AML-193 (cell line): Measurements from ENCODE around the gene ACMSD.

Experiments used
- DNase-seq, 2 experiments: peaks; one replicate each; lab custom pipeline; 2025; lab: John Stamatoyannopoulos, UW

ACMSD gene

DNA sequence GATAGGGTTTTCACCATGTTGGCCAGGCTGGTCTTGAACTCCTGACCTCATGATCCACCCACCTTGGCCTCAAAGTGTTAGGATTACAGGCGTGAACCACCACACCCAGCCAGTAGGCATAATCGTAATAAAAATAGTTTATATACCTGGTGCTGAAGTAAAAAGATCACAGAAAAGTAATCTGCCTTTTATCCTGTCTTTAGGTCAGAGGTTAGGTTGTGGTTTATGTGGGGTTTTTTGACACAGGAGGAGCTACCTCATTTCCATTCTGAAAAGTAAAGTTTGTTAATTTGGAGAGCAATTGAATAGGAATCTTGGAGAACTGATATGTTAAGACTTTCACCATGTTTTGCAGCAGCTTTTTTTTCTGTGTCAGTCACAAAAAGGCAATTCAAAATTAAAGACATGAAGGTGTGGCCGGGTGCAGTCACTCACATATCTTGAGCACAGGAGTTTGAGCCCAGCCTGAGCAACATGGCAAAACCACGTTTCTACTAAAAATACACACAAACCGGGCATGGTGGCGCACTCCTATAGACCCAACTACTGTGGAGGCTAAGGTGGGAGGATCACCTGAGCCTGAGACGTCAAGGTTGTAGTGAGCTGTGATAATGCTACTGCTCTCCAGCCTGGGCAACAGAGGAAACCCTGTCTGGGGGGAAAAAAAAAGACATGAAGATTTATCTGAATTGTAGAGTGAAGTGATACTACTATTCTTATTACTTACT is 111.7 kb downstream of the ACMSD start:
- DNase-seq, result no peak

DNA sequence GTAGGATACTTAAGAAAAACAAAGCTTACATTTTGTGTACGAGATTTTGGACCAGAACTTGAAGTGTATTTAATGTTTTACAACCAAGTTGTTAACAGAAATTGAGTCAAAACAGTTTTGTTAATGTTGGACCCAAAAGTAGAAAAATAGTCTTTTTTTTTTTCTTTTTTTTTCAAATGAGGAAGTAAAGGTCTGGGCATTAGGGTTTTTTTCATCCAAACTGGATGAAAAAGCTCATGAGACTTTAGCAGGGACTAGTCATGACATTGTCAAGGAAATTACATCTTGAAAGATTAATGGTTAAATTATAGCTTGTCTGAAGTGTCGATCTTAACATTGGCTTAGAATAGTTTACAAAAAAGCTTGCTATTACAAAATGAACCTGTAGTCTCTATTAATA is 112.5 kb downstream of the ACMSD start:
- no peak for DNase-seq
